Keratinocyte (primary cell): ENCODE results near the gene TEX19. TPM values are rescaled to one million over a fixed set of nuclear protein-coding genes. Genes with fewer than 3 reads are reported as not detected.
"Not testable (repeated sequence)": the region's sequence is repeated elsewhere in the genome, so short reads cannot be mapped to it uniquely, and the experiment has no call there.

Experiments
- DNase-seq: peaks from one replicate; pipeline ENCODE4 v3.0.0-alpha.2; 2011; ENCODE audit warnings: low read depth, missing footprints, low spot score
- FAIRE-seq: peaks from 2 replicates; lab custom pipeline; 2011; peaks lifted over from hg19 to GRCh38; lab: Jason Lieb, UNC
- H2AFZ ChIP-seq: 2 replicates; pipeline ENCODE4 v1.6.0; 2012; ENCODE audit warnings: low read length, control low read depth, inconsistent platforms; ENCODE audit not compliant: control insufficient read depth
- H3K27ac ChIP-seq: 2 replicates; pipeline ENCODE4 v1.5.1; 2011; ENCODE audit warnings: low read length; ENCODE audit not compliant: control insufficient read depth, insufficient read depth
- H3K27me3 ChIP-seq: 3 replicates; pipeline ENCODE4 v1.6.0; 2011; ENCODE audit warnings: low read length; ENCODE audit not compliant: control insufficient read depth, insufficient read depth; ENCODE audit errors: extremely low read depth
- H3K36me3 ChIP-seq, 2 experiments: 2 replicates in 1 of 2; 3 replicates in 1 of 2; pipeline ENCODE4 v1.5.1; 2011; ENCODE audit warnings: low read length in 2 of 2, mild to moderate bottlenecking in 1 of 2; ENCODE audit not compliant: control insufficient read depth in 2 of 2, insufficient read depth in 2 of 2; ENCODE audit errors: extremely low read depth in 1 of 2
- H3K4me1 ChIP-seq: 3 replicates; pipeline ENCODE4 v1.5.1; 2011; ENCODE audit warnings: low read length; ENCODE audit not compliant: control insufficient read depth, insufficient read depth; ENCODE audit errors: extremely low read depth
- H3K4me2 ChIP-seq: 3 replicates; pipeline ENCODE4 v1.6.0; 2011; ENCODE audit warnings: low read depth, low read length; ENCODE audit not compliant: control insufficient read depth, insufficient read depth; ENCODE audit errors: extremely low read depth
- H3K4me3 ChIP-seq, 3 experiments: fragments of 200-600 bp in 1 of 3; sonication (generic) in 1 of 3; 2 replicates in 2 of 3; 3 replicates in 1 of 3; pipeline ENCODE4 v1.5.1; 2011 to 2016; ENCODE audit warnings: low read length in 3 of 3, mild to moderate bottlenecking in 3 of 3, control low read depth in 2 of 3, inconsistent platforms in 1 of 3, low read depth in 1 of 3, mixed read lengths in 1 of 3, mixed run types in 1 of 3, moderate library complexity in 1 of 3; ENCODE audit not compliant: control insufficient read depth in 2 of 3, insufficient read depth in 2 of 3; ENCODE audit errors: extremely low read depth in 1 of 3
- H3K79me2 ChIP-seq: 2 replicates; pipeline ENCODE4 v1.6.0; 2012; ENCODE audit warnings: low read length; ENCODE audit not compliant: control insufficient read depth, insufficient read depth
- H3K9ac ChIP-seq: 3 replicates; pipeline ENCODE4 v1.6.0; 2011; ENCODE audit warnings: low read length; ENCODE audit not compliant: control insufficient read depth, insufficient read depth; ENCODE audit errors: extremely low read depth
- H3K9me1 ChIP-seq: 3 replicates; pipeline ENCODE4 v1.6.0; 2011; ENCODE audit warnings: low read length; ENCODE audit not compliant: control insufficient read depth, insufficient read depth; ENCODE audit errors: extremely low read depth
- H3K9me3 ChIP-seq: 2 replicates; pipeline ENCODE4 v1.5.1; 2012; ENCODE audit warnings: low read depth, low read length; ENCODE audit not compliant: control insufficient read depth
- H4K20me1 ChIP-seq: 3 replicates; pipeline ENCODE4 v1.6.0; 2011; ENCODE audit warnings: low read length; ENCODE audit not compliant: control insufficient read depth, insufficient read depth; ENCODE audit errors: extremely low read depth
- CTCF ChIP-seq, 3 experiments: IDR thresholded peaks in 1 of 3; conservative IDR thresholded peaks in 1 of 3; optimal IDR thresholded peaks in 1 of 3; 2 replicates in 2 of 3; 3 replicates in 1 of 3; pipeline versions ENCODE3 to v1.5.1; 2011; ENCODE audit warnings: low read length in 3 of 3, mild to moderate bottlenecking in 3 of 3, moderate library complexity in 2 of 3, control low read depth in 1 of 3, inconsistent platforms in 1 of 3; ENCODE audit not compliant: insufficient read depth in 2 of 3; ENCODE audit errors: extremely low read depth in 1 of 3
- EZH2 ChIP-seq: IDR thresholded peaks from one replicate; pipeline ENCODE4 v1.6.1; 2012; ENCODE audit warnings: inconsistent platforms, mild to moderate bottlenecking, low read length, moderate library complexity
- dilution Hi-C: fragments of 300-500 bp; cut with MboI; formaldehyde crosslinking; loops from one replicate; pipeline ENCODE4 v1.7.0; 2020; ENCODE audit warnings: low sequenced_read_pairs; ENCODE audit not compliant: extremely low pct_ligation_motif_present
- polyA plus RNA-seq, 5 experiments: library from polyadenylated mRNA; depleted of rRNA in 3 of 5; stranded (reverse) in 3 of 5; stranded (forward) in 1 of 5; unstranded in 1 of 5; fragments of >200 nt; gene quantifications; 1 replicate in 1 of 5; 2 replicates in 3 of 5; 3 replicates in 1 of 5; pipeline versions ENCODE4 v1.2.1 to v1.2.3, GENCODE V29; 2011 to 2012; ENCODE audit warnings: missing spikeins in 2 of 5, low read depth in 1 of 5, low replicate concordance in 1 of 5

Gene TEX19
- polyA plus RNA-seq, 1 donor (not counting 4 experiments of a cell fraction or from before 2014, with no cell fraction given) = not detected

GRCh38 chr17:82345151-82345976 lies 13.7 kb upstream of the TEX19 start:
- H3K4me2 ChIP-seq = no peak overlapping the region
- TF ChIP-seq CTCF (optimal IDR thresholded peaks at IDR 0.05 in 1 of 3, IDR thresholded peaks at IDR 0.05 in 1 of 3, conservative IDR thresholded peaks at IDR 0.05 in 1 of 3; ENCODE audit: extremely low read depth in 1 of 3, insufficient read depth in 2 of 3, low read length in 3 of 3) = no peak
- no peak for TF ChIP-seq EZH2
- FAIRE-seq = no peak

GRCh38 chr17:82346342-82347300 lies 12.4 kb upstream of the TEX19 start:
- no peak for TF ChIP-seq EZH2
- no peak for TF ChIP-seq CTCF (optimal IDR thresholded peaks at IDR 0.05 in 1 of 3, IDR thresholded peaks at IDR 0.05 in 1 of 3, conservative IDR thresholded peaks at IDR 0.05 in 1 of 3; ENCODE audit: extremely low read depth in 1 of 3, insufficient read depth in 2 of 3, low read length in 3 of 3)
- no peak for DNase-seq
- no peak for FAIRE-seq
- Histone ChIP-seq H3K9ac (no peak overlapping the region), H3K36me3 (no peaks in the 10 kb centered on the region), H3K27ac (no peak overlapping the region), H2AFZ (no peak overlapping the region), H3K27me3 (peaks cover 22% of the 10 kb centered on the region), H3K9me3 (no peaks in the 10 kb centered on the region), H4K20me1 (no peaks in the 10 kb centered on the region), H3K4me3 (no peak overlapping the region), H3K79me2 (no peaks in the 10 kb centered on the region), H3K4me1 (no peaks in the 10 kb centered on the region), H3K9me1 (no peaks in the 10 kb centered on the region), H3K4me2 (no peak overlapping the region)
- dilution Hi-C loops = loop anchor here (10.0 kb wide), 1 partner anchor 88 kb away; no protein-coding TSS in a partner anchor

More at GRCh38 chr17:82345151-82345976, 13.7 kb upstream of the TEX19 start:
- Histone ChIP-seq H3K27me3 (peaks cover 22% of the 10 kb centered on the region), H3K4me1 (no peaks in the 10 kb centered on the region), H3K9me1 (no peaks in the 10 kb centered on the region), H3K27ac (no peak overlapping the region), H3K9me3 (no peaks in the 10 kb centered on the region), H4K20me1 (no peaks in the 10 kb centered on the region), H2AFZ (no peak overlapping the region), H3K36me3 (no peaks in the 10 kb centered on the region), H3K9ac (no peak overlapping the region), H3K79me2 (no peaks in the 10 kb centered on the region), H3K4me3 (no peak overlapping the region)
- dilution Hi-C loops = loop anchor here (10.0 kb wide), 1 partner anchor 89 kb away; no protein-coding TSS in a partner anchor
- DNase-seq = no peak

- dilution Hi-C loops = loop anchor here (10.0 kb wide), 1 partner anchor 87 kb away; no protein-coding TSS in a partner anchor
- H3K27ac ChIP-seq, H3K4me2 ChIP-seq, FAIRE-seq, H3K79me2 ChIP-seq, H3K9me1 ChIP-seq, H2AFZ ChIP-seq, H3K9ac ChIP-seq, H4K20me1 ChIP-seq, H3K36me3 ChIP-seq, H3K4me3 ChIP-seq, H3K9me3 ChIP-seq, H3K4me1 ChIP-seq, DNase-seq: not testable (repeated sequence)
- H3K27me3 ChIP-seq = peaks cover 16% of the 10 kb centered on the region
Measured at GRCh38 chr17:82347994-82348393, 11.1 kb upstream of the TEX19 start.
